DMS79 (cell line): Measurements from ENCODE around the gene RTL5.
"Not testable (repeated sequence)": the region's sequence is repeated elsewhere in the genome, so short reads cannot be mapped to it uniquely, and the experiment has no call there.

ENCODE experiments used
- DNase-seq: peaks from one replicate; lab custom pipeline; 2025; lab: John Stamatoyannopoulos, UW

Gene RTL5

GRCh38 chrX:72131317-72132294 lies at the start of gene RTL5:
Gene RTL5, minus strand, starts transcription at chrX:72131915.
- peak; percentile 89 for DNase-seq

GRCh38 chrX:72180539-72180938 lies 48.8 kb upstream of the RTL5 start:
- no peak for DNase-seq

GRCh38 chrX:72176981-72177380 lies 45.3 kb upstream of the RTL5 start:
- DNase-seq = no peak

GRCh38 chrX:72176289-72176688 lies 44.6 kb upstream of the RTL5 start:
- not testable (repeated sequence) for DNase-seq

- DNase-seq = no peak
Observed at GRCh38 chrX:72169008-72169728, 37.5 kb upstream of the RTL5 start.

GRCh38 chrX:72165551-72165950 lies 33.8 kb upstream of the RTL5 start:
- DNase-seq = no peak

- no peak for DNase-seq
Observed at GRCh38 chrX:72159769-72160168, 28.1 kb upstream of the RTL5 start.

- DNase-seq = no peak
Observed at GRCh38 chrX:72158773-72159172, 27.1 kb upstream of the RTL5 start.

GRCh38 chrX:72146527-72146926 lies 14.8 kb upstream of the RTL5 start:
- no peak for DNase-seq

- DNase-seq = no peak
Observed at GRCh38 chrX:72145181-72145580, 13.5 kb upstream of the RTL5 start.

- no peak for DNase-seq
Observed at GRCh38 chrX:72143609-72143907, 11.8 kb upstream of the RTL5 start.

GRCh38 chrX:72142794-72143608 lies 11.3 kb upstream of the RTL5 start:
- no peak for DNase-seq

GRCh38 chrX:72142094-72142793 lies 10.5 kb upstream of the RTL5 start:
- DNase-seq = peak; percentile 81

GRCh38 chrX:72141372-72142004 lies 9.8 kb upstream of the RTL5 start:
- DNase-seq = no peak

- no peak for DNase-seq
Observed at GRCh38 chrX:72139538-72139937, 7.8 kb upstream of the RTL5 start.

GRCh38 chrX:72137846-72138495 lies 6.3 kb upstream of the RTL5 start:
- DNase-seq = no peak

- DNase-seq = no peak
Observed at GRCh38 chrX:72133851-72134546, 2.3 kb upstream of the RTL5 start.

- DNase-seq = no peak
Observed at GRCh38 chrX:72132456-72132855, 741 bp upstream of the RTL5 start.

- no peak for DNase-seq
Observed at GRCh38 chrX:72130762-72131250, 909 bp downstream of the RTL5 start.

- DNase-seq = no peak
Observed at GRCh38 chrX:72130156-72130761, 1.5 kb downstream of the RTL5 start.
